ENCODE data around the gene RSRC2.
"Not testable (repeated sequence)": the region's sequence is repeated elsewhere in the genome, so short reads cannot be mapped to it uniquely, and the experiment has no call there.

RSRC2 gene

GRCh38 chr12:122526683-122527477 lies at the start of gene RSRC2, which contains the start of gene KNTC1:
RSRC2 (minus strand) TSS chr12:122526936; CDS start chr12:122526853, 83 bp downstream.
KNTC1 (plus strand) TSS chr12:122527249; CDS start chr12:122530064, 2,815 bp downstream.
- H3K4me3 ChIP-seq (ENCODE audit: low read length) = peak within 1 kb of the TSS; percentile 81

DNA sequence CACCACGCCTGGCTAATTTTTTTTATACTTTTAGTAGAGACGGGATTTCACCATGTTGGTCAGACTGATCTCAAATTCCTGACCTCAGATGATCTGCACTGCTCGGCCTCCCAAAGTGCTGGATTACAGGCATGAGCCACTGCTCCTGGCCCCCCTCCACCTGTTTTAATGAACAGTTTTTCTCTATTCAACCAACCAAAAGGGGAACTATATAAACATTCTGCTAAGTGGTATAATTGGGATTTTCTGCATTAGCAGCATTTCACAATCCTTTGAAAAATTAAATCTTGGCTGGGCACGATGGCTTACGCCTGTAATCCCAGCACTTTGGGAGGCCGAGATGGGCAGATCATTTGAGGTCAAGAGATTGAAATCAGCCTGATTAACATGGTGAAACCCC lies 45.1 kb upstream of the RSRC2 start:
- H3K9me3 ChIP-seq (ENCODE audit: low read length) = no peaks in the 10 kb centered on the region
- no peaks in the 10 kb centered on the region for H3K27me3 ChIP-seq (ENCODE audit: insufficient read depth, low read length)
- no peak overlapping the region for H3K4me3 ChIP-seq (ENCODE audit: low read length)
- no peak overlapping the region for H2AFZ ChIP-seq (ENCODE audit: low read depth, low read length)
- no peaks in the 10 kb centered on the region for H3K4me1 ChIP-seq (ENCODE audit: insufficient read depth, low read length)
- H3K36me3 ChIP-seq (ENCODE audit: insufficient read depth, low read length) = peaks cover 82% of the 10 kb centered on the region

More at GRCh38 chr12:122526683-122527477, at the start of gene RSRC2, which contains the start of gene KNTC1:
- no peaks in the 10 kb centered on the region for H3K9me3 ChIP-seq (ENCODE audit: low read length)
- H3K36me3 ChIP-seq (ENCODE audit: insufficient read depth, low read length) = peaks cover 45% of the 10 kb centered on the region
- H3K27me3 ChIP-seq (ENCODE audit: insufficient read depth, low read length) = no peaks in the 10 kb centered on the region
- H3K4me1 ChIP-seq (ENCODE audit: insufficient read depth, low read length) = peaks cover 26% of the 10 kb centered on the region
- H2AFZ ChIP-seq (ENCODE audit: low read depth, low read length) = peak within 1 kb of the TSS; percentile 18

GRCh38 chr12:122570006-122570405 lies 43.3 kb upstream of the RSRC2 start:
- H3K9me3 ChIP-seq (ENCODE audit: low read length); H3K4me3 ChIP-seq (ENCODE audit: low read length); H3K4me1 ChIP-seq (ENCODE audit: insufficient read depth, low read length); H3K27me3 ChIP-seq (ENCODE audit: insufficient read depth, low read length); H2AFZ ChIP-seq (ENCODE audit: low read depth, low read length): not testable (repeated sequence)
- H3K36me3 ChIP-seq (ENCODE audit: insufficient read depth, low read length) = peaks cover 73% of the 10 kb centered on the region

DNA sequence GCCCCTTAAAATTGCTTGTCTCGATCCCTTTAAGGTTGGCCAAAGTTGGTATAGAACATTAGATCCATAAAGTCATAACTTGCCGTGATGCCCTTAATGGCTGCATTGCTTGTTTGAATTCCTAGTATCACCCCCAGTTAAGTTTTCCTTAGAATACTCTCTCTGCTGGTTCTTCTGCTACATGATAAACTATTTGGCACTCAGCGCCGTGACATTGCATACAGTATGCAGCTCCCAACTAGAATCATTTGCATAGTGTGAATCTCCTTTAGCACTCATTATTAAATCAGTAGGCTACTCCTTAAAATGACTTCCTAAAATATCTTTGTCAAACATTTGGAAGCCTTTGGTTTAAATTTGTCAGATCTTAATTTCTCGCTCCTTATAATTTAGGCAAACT lies 42.6 kb upstream of the RSRC2 start:
- Histone ChIP-seq H3K9me3 (ENCODE audit: low read length) (no peaks in the 10 kb centered on the region), H3K4me1 (ENCODE audit: insufficient read depth, low read length) (no peaks in the 10 kb centered on the region), H2AFZ (ENCODE audit: low read depth, low read length) (no peak overlapping the region), H3K4me3 (ENCODE audit: low read length) (no peak overlapping the region), H3K36me3 (ENCODE audit: insufficient read depth, low read length) (peaks cover 72% of the 10 kb centered on the region), H3K27me3 (ENCODE audit: insufficient read depth, low read length) (no peaks in the 10 kb centered on the region)

GRCh38 chr12:122566816-122567215 lies 40.1 kb upstream of the RSRC2 start:
- H3K9me3 ChIP-seq (ENCODE audit: low read length); H2AFZ ChIP-seq (ENCODE audit: low read depth, low read length); H3K4me1 ChIP-seq (ENCODE audit: insufficient read depth, low read length); H3K4me3 ChIP-seq (ENCODE audit: low read length); H3K27me3 ChIP-seq (ENCODE audit: insufficient read depth, low read length): not testable (repeated sequence)
- peaks cover 73% of the 10 kb centered on the region for H3K36me3 ChIP-seq (ENCODE audit: insufficient read depth, low read length)

DNA sequence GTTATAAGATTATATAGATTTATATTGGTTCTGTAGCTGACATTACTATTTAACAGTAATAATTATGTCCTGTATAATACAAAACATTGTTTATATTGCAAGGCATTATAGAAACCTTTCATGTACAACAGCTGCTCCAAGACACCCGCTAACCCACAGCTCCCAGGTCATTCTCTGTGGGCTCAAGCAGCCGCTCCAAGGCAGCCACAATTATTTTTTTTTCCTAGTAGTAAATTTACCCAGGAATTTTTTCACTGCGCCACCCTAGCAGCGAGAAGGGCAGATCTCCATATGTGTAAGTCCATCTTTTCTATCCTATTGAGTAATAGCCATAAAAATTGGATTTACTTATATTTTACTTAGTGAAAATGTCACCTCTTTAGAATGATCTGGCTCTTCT lies 36.6 kb upstream of the RSRC2 start:
- Histone ChIP-seq H3K27me3 (ENCODE audit: insufficient read depth, low read length) (no peaks in the 10 kb centered on the region), H3K9me3 (ENCODE audit: low read length) (peaks cover 3% of the 10 kb centered on the region), H3K4me3 (ENCODE audit: low read length) (no peak overlapping the region), H3K4me1 (ENCODE audit: insufficient read depth, low read length) (no peaks in the 10 kb centered on the region), H2AFZ (ENCODE audit: low read depth, low read length) (no peak overlapping the region), H3K36me3 (ENCODE audit: insufficient read depth, low read length) (peaks cover 61% of the 10 kb centered on the region)

DNA sequence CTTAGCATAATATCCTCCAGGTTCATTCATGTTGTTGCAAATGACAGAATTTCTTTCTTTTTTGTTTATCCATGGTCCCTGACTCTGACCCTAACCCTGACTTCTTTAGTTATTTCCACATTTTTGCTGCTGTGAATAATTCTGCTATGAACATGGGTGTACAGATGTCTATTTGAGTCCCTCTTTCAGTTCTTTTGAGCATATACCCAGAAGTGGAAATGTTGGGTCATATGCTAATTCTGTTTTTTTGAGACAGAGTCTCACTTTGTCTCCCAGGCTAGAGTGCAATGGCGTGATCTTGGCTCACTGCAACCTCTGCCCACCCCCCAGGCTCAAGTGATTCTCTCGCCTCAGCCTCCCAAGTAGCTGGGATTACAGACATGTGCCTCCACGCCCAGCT lies 33.4 kb upstream of the RSRC2 start:
- no peaks in the 10 kb centered on the region for H3K27me3 ChIP-seq (ENCODE audit: insufficient read depth, low read length)
- H3K4me1 ChIP-seq (ENCODE audit: insufficient read depth, low read length) = no peaks in the 10 kb centered on the region
- no peak overlapping the region for H2AFZ ChIP-seq (ENCODE audit: low read depth, low read length)
- peaks cover 5% of the 10 kb centered on the region for H3K9me3 ChIP-seq (ENCODE audit: low read length)
- H3K4me3 ChIP-seq (ENCODE audit: low read length) = no peak overlapping the region
- peaks cover 74% of the 10 kb centered on the region for H3K36me3 ChIP-seq (ENCODE audit: insufficient read depth, low read length)

DNA sequence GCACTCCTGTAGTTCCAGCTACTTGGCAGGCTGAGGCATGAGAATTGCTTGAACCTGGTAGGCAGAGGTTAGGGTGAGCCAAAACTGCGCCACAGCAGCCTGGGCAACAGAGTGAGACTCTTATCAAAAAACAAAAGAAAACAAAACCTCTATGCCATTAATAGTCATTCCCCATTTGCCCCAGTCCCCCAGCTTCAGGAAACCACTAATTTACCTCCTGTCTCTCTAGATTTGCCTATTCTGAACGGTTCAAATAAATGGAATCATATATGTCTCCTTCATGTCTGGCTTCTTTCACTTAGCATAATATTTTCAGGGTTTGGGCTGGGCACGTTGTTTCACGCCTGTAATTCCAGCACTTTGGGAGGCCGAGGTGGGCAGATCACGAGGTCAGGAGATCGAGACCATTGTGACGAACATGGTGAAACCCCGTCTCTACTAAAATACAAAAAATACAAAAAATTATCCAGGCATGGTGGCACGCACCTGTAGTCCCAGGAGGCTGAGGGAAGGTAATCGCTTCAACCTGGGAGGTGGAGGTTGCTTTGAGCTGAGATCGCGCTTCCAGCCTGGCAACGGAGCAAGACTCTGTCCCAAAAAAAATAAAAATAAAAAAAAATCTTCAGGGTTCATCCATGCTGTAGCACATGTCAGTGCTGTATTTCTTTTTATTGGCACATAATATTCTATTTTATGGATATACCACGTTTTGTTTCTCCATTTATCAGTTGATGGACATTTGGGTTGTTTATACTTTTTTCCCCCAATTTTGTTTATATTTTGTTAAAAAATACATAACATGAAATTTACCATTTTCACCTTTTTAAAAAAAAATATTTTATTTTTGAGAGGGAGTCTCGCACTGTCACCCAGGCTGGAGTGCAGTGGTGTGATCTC lies 32.3 kb upstream of the RSRC2 start:
- peaks cover 70% of the 10 kb centered on the region for H3K36me3 ChIP-seq (ENCODE audit: insufficient read depth, low read length)
- no peaks in the 10 kb centered on the region for H3K27me3 ChIP-seq (ENCODE audit: insufficient read depth, low read length)
- peaks cover 5% of the 10 kb centered on the region for H3K9me3 ChIP-seq (ENCODE audit: low read length)
- no peaks in the 10 kb centered on the region for H3K4me1 ChIP-seq (ENCODE audit: insufficient read depth, low read length)
- no peak overlapping the region for H3K4me3 ChIP-seq (ENCODE audit: low read length)
- H2AFZ ChIP-seq (ENCODE audit: low read depth, low read length) = no peak overlapping the region

DNA sequence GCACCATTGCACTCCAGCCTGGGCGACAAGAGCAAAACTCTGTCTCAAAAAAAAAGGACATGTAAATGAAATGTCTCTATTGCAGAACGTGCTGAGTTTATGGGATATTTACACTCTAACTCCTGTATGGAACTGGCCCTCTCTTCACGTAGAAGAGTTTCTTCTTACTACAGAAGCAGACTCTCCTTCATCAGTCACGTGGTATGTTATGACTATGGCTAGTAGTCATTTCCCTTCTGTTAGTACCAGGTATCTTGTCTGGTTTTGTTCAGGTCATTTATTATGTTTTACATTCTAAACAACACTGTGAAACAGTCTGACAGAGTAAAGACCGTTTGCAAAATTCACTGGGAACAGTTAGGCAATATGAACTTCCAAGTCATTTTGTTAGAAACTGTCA lies 20.6 kb upstream of the RSRC2 start:
- Histone ChIP-seq H3K4me1 (ENCODE audit: insufficient read depth, low read length) (no peaks in the 10 kb centered on the region), H3K9me3 (ENCODE audit: low read length) (no peaks in the 10 kb centered on the region), H2AFZ (ENCODE audit: low read depth, low read length) (no peak overlapping the region), H3K4me3 (ENCODE audit: low read length) (no peak overlapping the region), H3K27me3 (ENCODE audit: insufficient read depth, low read length) (no peaks in the 10 kb centered on the region), H3K36me3 (ENCODE audit: insufficient read depth, low read length) (peaks cover 83% of the 10 kb centered on the region)

GRCh38 chr12:122545855-122546254 lies 19.1 kb upstream of the RSRC2 start:
- peaks cover 71% of the 10 kb centered on the region for H3K36me3 ChIP-seq (ENCODE audit: insufficient read depth, low read length)

DNA sequence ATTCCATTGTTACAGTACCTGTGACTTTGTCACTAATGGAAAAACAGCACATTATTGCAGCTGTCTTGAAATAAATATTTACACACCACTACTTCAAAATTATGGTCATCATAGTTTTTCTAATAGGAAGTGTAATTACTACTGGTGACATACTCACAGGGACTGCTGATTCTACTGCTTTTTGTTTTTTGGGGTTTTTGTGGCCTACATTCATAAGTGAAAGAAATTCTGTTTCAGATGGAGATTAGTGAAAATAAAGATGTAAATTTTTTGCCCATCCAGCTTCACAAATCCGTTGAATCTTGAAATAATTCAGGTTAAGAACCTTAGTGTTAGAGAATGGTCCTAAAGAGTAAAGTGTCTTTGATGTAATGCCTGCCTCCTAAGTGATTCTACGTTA lies 17.8 kb upstream of the RSRC2 start:
- H3K27me3 ChIP-seq (ENCODE audit: insufficient read depth, low read length) = no peaks in the 10 kb centered on the region
- H3K36me3 ChIP-seq (ENCODE audit: insufficient read depth, low read length) = peaks cover 62% of the 10 kb centered on the region
- H3K4me1 ChIP-seq (ENCODE audit: insufficient read depth, low read length) = no peaks in the 10 kb centered on the region
- H2AFZ ChIP-seq (ENCODE audit: low read depth, low read length) = no peak overlapping the region
- H3K4me3 ChIP-seq (ENCODE audit: low read length) = no peak overlapping the region
- no peaks in the 10 kb centered on the region for H3K9me3 ChIP-seq (ENCODE audit: low read length)

More at GRCh38 chr12:122545855-122546254, 19.1 kb upstream of the RSRC2 start:
- H3K4me1 ChIP-seq (ENCODE audit: insufficient read depth, low read length) = no peaks in the 10 kb centered on the region
- no peak overlapping the region for H3K4me3 ChIP-seq (ENCODE audit: low read length)
- H3K27me3 ChIP-seq (ENCODE audit: insufficient read depth, low read length) = no peaks in the 10 kb centered on the region
- H2AFZ ChIP-seq (ENCODE audit: low read depth, low read length) = no peak overlapping the region
- H3K9me3 ChIP-seq (ENCODE audit: low read length) = no peaks in the 10 kb centered on the region

- Histone ChIP-seq H3K9me3 (ENCODE audit: low read length) (no peaks in the 10 kb centered on the region), H3K4me3 (ENCODE audit: low read length) (no peak overlapping the region), H3K4me1 (ENCODE audit: insufficient read depth, low read length) (no peaks in the 10 kb centered on the region), H2AFZ (ENCODE audit: low read depth, low read length) (no peak overlapping the region), H3K36me3 (ENCODE audit: insufficient read depth, low read length) (peaks cover 60% of the 10 kb centered on the region), H3K27me3 (ENCODE audit: insufficient read depth, low read length) (no peaks in the 10 kb centered on the region)
Observed at GRCh38 chr12:122538496-122538895, 11.8 kb upstream of the RSRC2 start.

GRCh38 chr12:122537021-122537420 lies 10.3 kb upstream of the RSRC2 start:
- Histone ChIP-seq H2AFZ (ENCODE audit: low read depth, low read length) (no peak overlapping the region), H3K4me1 (ENCODE audit: insufficient read depth, low read length) (no peaks in the 10 kb centered on the region), H3K4me3 (ENCODE audit: low read length) (no peak overlapping the region), H3K27me3 (ENCODE audit: insufficient read depth, low read length) (no peaks in the 10 kb centered on the region), H3K9me3 (ENCODE audit: low read length) (no peaks in the 10 kb centered on the region), H3K36me3 (ENCODE audit: insufficient read depth, low read length) (peaks cover 60% of the 10 kb centered on the region)
